ENCODE measurements around the gene COL5A1.
"Not testable (repeated sequence)": the region's sequence is repeated elsewhere in the genome, so short reads cannot be mapped to it uniquely, and the experiment has no call there.

The COL5A1 gene

DNA sequence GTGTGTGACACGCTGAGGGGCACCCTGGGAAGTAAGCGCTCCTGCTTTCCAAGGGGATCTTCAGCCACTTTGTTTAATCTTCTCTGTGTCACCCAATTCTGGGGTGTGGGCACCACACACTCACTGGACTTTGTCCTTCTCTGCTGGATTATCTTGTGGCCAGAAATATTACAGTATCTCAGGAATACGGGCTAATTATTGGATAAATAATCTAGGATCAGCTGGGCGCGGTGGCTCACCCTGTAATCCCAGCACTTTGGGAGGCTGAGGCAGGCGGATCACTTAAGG, 50.9 kb downstream of the COL5A1 start:
- no peak for DNase-seq (ENCODE audit: low spot score)

DNA sequence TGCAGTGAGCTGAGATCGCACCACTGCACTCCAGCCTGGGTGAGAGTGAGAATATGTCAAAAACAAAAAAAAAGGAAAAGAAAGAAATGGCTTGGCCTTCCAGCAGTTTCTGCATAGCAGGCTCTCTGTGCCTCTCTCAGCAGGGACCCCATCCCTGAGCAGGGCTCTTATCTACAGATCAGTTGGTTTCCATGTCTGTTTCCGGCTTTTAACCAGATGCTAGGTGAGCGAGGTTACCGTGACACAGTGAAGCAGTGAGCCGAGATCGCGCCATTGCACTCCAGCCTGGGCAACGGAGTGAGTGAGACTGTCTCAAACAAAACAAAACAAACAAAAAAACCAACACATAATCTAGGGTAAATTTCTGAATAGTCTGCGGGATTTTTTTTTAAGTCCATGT, 51.4 kb downstream of the COL5A1 start:
- DNase-seq (ENCODE audit: low spot score), result no peak

DNA sequence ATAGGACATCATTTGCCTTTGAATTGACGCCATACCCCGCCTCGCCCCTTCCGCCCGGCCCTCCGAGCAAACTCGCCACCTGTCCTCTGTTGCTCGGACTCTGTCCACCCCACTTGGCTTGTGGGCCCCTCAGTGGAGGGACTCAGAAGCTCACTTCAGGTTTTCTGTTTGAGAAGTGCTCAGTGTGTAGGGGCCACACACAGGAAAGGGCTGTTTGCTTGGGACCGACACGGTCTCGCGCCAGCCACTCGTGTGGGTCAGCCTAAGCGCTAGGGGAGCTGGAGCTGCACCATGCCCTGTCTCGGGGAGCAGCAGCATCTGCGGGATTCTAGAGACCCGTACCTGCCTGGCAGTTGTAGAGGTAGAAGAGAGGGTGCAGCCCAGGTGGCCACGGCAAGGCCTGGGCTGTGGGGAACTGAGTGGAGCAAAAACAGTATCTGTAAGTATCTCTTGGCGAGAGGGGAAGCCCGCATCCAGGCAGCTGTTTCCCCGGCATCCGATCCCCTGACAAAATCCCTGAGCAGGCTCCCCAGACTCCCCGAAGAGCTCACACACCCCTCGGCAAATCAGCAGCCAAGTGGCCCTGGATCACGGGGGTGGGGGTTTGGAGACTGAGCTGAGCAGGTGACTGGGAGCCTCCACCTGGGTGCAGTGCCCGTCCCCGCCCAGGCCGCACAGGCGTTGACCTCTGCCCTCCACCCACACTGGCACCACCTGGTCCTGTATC, 52.2 kb downstream of the COL5A1 start:
- DNase-seq (ENCODE audit: low spot score), result no peak

DNA sequence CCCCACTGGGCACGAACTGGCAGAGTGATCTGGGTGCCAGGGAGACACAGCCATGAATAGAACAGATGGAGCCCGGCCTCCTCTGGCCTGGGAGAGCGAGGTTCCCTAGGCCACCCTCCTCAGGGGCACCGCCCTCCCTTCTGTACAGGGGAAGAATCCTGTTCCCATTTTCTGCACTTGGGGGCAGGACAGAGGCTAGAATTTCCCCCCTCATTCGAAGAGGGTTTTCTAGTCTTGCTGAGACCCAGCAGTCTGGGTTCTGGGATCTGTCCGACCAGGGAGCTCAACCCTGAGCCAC, 52.7 kb downstream of the COL5A1 start:
- DNase-seq (ENCODE audit: low spot score), result no peak

DNA sequence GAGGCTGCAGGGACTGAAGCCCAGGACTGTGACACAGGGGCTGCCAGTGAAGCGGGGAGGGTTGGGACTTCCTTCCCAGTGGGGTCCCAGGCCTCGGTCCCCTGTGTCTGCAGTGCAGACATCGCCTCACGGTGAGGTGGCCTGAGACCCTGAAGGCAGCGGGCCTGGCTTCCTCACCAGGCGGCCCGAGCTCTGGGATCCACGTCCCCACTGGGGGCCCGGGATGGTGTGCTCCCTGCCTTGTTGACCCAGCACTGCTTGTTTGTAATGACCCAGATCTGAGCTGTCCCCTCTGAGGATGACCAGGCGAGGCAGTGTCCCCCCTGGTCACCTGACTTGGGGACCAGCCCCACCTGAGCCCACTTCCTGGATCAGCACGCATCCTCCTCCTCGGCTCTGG, 53.1 kb downstream of the COL5A1 start:
- DNase-seq (ENCODE audit: low spot score), result no peak

DNA sequence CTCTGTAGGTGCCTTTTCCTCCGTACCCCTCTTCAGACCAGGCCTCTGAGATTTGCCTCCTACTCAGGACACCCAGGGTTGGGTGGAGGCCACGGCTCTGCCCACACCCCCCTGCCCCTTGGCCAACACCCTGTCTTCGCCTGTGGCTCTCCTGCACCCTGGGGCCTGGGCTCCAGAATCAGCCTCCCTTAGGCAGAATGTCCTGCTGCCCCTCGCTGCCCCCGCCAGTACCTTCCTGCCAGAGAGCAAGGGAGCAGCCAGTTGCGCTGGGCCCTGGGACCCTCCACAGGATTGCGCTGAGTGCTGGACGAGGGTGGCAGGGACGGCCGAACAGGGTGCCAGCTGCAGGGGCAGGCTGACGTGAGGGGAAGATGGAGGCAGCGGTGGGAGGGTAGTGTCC, 53.5 kb downstream of the COL5A1 start:
- DNase-seq (ENCODE audit: low spot score), result no peak

DNA sequence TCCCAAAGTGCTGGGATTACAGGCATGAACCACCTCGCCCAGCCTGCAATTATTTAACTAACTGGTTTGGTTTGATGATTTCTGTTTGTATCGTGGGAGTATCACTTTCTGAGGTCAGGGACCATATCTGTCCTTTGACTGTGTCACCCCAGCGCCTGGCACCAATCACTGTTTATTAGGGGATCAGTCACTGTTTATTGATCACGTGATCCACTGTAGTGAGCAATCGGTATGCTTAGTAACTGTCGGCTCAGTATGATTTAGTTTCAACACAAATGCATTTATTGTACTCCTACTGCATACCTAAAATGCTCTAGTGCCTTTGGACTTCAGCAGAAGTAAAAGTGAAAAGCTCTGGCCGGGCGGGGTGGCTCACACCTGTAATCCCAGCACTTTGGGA, 54.8 kb downstream of the COL5A1 start:
- DNase-seq (ENCODE audit: low spot score), result no peak

DNA sequence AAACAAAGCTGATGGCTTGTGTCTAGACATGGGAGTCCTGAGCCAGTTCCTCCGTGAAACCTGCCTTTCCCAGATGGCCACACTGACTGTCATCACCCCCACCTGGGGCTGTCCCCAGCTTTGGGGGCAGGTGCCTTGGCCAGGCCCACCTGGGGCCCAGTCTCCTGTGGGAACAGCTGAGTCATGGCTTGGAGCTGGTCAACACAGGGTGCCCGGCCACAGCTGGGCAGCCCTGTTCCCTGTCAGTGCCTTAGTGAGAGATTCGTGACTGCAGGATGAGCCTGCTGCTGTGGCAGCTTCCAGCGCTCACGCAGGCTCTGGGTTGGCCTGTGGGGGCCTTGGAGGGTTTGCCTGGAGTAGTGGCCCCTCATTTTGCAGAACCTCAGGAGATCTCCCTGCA, 56.5 kb downstream of the COL5A1 start:
- no peak for DNase-seq (ENCODE audit: low spot score)

DNA sequence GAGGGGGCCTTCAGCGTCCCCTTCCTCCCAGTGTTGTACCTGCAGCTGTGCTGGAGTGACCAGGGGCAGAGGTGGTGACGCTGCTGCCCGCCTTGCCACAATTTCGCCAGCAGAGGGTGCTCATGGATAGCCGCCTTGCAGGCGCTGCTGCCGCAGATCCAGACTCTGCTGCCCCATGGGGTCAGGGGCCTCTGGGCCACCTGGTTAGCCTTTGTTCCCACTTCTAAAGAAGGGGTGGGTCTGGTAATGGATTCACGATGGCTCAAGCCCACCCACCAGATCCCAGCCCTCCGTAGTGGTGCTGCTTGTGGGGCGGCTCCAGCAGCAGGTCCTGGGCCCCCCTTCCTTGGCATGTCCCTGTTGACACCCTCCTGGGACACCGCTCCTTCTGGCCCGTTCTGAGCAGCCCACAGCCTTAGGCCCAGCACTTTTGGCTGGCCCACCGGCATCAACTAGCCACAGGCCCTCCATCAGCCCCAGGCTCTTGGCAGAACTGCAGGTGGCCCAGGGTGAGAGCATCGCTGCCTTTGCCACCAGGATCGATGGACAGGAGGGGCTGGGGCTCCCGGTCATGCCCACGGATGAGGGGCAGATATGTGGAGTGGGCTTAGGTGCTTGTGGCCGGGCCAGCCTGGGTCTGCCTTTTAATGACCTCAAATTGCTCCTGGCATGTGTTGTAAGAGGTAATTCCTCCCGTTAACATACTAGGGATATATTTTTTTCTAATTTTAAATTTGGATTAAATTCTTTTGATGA, 57.2 kb downstream of the COL5A1 start:
- peak; percentile 24 for DNase-seq (ENCODE audit: low spot score)

DNA sequence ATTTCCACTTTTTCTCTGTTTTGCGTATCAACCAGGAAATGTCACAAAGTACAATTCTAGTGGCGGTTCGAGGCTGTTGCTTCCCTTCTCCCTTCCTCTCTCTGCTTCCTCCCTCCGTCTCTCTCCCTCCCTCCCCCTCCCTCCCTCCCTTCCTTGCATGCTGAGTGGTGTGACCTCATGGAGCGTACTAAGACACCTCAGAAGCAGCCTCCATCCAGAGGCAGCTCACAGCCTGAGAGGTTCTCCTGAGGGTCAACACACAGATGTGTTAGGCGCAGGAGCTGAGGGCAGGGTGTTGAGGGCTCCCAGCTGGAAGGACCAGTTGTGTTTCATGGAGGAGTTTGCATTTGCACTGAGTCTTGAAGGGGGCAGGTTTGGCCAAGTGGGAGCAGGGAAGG, 57.7 kb downstream of the COL5A1 start:
- DNase-seq (ENCODE audit: low spot score), result no peak

DNA sequence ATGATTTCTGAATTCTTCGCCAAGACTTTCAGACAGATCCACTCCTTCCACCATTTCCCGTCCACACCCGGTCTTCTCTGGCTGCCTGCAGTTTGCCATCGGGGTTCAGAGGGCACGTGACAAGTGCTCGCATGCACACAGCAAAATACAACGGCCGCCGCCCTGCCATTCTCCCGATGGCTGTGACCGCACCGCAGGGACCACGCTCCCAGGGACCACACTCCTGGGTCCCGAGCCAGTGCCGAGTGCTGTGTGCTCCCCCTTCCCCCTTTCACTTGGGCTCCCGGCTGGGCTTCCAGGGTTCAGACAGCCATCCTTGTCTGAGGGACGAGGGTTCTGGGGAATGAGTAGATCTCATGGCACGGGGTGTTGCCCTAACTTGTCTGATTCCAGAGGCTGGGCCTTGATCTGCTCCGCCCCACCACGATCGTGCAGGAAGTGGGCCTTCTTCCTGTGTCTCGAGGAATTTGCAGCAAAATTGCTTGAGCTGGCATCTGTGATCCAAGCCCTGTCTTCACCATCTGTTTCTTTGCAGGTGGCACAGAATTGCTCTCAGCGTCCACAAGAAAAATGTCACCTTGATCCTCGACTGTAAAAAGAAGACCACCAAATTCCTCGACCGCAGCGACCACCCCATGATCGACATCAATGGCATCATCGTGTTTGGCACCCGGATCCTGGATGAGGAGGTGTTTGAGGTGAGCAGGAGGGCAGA, 59.2 kb downstream of the COL5A1 start:
- DNase-seq (ENCODE audit: low spot score), result no peak

DNA sequence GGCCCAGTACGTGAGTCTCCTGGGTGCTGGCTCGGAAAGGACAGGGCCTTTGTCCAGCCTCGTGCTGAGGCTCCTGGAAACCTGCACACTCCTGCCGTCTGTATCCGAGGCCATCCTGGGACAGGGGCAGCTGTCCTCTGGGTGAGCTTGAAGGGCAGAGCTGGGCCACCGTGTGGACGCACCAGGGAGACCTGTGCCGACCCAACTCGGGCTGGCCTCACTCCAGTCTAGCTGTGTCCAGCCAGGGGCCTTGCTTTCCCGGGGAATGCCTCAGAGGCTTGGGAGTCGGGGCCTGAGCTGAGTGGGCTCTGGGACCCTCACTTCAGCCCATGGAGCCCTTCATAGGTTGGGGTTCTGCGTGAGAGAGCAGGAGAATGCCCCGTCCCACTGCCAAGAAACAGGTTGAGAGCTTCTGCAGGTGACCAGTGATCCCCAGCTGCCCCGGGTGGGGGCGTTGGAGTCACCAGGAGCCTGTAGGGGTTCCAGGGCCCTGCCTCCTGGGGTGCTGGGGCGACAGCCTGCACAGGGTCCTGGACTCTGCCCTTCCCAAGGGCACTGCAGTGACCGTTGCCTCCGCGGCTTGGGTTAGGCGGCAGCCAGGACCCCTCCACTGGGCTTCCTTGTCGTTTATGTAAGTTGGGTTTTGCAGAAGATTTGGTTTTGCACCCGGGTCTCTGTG, 60.1 kb downstream of the COL5A1 start:
- DNase-seq (ENCODE audit: low spot score), result no peak

DNA sequence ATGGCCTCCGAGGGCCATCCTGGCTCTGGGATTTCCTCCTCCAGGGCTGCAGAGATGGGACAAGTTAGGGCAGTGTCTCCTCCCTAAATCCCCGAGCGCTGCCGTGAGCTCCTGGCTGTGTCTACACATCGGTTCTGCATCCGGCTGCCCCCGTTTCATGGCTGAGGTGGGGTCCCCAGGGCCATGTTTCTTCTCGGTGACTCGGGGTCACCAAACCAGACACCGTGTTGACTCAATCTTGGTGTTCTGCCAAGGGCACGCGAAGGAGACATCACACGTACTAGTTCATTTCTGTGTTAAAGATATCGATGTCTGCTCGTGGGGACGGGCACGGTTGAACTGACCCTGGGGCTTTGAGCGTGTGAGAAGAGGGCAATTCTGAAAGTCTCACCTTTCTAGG, 60.7 kb downstream of the COL5A1 start:
- no peak for DNase-seq (ENCODE audit: low spot score)

DNA sequence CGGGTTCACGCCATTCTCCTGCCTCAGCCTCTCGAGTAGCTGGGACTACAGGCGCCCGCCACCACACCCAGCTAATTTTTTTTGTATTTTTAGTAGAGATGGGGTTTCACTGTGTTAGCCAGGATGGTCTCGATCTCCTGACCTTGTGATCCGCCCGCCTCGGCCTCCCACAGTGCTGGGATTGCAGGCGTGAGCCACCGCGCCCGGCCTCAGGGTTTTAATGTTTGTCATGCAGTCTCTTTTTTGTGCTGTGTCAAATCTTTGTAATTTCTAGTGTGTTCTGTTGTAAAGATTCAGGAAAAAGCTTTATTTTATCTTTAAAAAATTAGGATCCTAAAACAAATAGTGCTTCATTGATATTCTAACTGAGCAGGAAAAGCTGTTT, 62.1 kb downstream of the COL5A1 start:
- DNase-seq (ENCODE audit: low spot score), result not testable (repeated sequence)

DNA sequence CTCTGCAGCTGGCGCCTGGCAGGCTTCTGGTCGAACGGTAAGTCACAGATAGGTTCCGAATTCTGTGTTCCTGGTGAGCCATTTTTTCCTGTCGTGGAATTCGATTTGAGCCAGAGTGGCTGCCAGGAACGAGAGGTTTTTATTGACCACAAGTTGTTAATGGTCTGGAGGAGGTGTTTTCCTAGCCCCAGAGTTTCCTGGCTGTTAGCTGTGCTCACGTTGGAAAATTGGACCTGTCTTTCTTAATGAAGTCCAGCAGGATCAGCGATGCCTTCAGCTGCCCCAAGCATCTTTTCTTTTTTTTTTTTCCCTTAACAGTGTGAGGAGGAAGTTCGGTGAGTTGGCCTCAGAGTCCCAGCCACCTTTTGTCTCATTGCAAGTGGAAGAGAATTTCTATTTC, 62.9 kb downstream of the COL5A1 start:
- DNase-seq (ENCODE audit: low spot score), result no peak

DNA sequence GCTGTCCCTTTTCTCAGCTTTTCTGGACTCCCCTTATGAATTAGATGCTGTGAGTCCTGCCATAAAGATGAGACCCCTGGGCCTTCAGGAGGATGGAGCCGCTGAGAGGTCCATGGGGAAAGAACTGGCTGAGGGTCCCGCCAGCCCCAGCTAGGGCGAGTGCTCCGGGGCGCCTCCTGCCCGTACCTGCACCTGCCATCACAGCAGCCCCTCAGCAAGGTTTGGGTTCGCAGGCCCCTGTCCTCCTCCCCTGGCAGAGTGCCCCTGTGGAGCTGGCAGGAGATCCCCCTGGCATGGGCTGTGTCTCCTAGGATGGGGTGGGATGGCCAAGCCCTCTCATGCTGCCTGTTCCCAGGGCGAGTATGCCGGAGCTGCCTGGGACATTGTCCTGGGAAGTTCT, 64.2 kb downstream of the COL5A1 start:
- no peak for DNase-seq (ENCODE audit: low spot score)

DNA sequence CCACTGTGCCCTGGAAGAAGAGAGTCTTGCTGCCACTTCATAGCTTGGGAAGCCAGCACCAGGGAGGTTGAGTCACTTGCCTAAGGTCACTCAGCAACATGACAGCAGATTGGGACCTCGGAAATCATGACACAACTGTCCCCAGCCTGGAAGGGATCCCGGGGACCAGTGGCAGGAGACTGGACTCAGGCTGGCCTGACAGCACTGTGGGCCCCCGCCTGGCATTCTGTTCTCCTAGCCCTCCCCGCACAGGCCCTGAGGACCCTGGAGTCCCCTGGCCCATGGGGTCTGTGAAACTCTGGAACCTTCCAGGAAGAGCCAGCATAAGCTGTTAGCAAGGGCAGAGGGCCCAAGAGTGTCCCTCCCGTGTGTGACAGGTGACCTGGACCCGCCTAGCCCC, 64.9 kb downstream of the COL5A1 start:
- no peak for DNase-seq (ENCODE audit: low spot score)

DNA sequence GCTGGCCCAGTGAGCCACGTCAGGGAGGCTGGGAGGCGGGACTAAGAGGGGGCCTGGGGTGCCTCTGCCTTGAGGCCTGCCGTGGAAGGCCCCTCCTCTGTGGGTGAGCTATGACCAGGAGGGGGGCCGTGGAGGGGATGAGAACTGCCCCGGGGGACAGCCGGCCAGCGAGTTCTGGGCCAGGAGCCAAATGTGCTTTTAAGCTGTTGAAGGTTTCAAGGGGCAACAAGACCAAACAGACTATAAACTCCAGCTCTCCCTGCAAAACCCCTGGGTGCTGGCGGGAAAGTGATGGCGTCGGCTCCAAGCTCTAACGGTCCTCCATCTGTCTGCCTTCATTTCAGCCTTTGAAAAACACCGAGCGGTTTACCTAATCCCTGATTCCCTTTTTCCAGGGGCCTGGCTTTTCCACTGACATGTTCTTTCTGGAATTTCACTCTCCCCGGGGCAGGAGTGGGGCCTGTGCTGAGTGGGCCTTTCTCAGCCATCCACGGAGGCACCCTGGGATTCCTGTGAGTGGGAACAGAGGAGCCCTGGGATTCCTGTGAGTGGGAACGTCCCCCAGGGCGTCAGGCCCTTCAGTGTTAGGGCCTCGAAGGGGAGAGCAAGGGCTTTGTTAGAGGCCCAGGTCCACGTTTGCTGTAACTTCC, 65.6 kb downstream of the COL5A1 start:
- peak; percentile 7 for DNase-seq (ENCODE audit: low spot score)

DNA sequence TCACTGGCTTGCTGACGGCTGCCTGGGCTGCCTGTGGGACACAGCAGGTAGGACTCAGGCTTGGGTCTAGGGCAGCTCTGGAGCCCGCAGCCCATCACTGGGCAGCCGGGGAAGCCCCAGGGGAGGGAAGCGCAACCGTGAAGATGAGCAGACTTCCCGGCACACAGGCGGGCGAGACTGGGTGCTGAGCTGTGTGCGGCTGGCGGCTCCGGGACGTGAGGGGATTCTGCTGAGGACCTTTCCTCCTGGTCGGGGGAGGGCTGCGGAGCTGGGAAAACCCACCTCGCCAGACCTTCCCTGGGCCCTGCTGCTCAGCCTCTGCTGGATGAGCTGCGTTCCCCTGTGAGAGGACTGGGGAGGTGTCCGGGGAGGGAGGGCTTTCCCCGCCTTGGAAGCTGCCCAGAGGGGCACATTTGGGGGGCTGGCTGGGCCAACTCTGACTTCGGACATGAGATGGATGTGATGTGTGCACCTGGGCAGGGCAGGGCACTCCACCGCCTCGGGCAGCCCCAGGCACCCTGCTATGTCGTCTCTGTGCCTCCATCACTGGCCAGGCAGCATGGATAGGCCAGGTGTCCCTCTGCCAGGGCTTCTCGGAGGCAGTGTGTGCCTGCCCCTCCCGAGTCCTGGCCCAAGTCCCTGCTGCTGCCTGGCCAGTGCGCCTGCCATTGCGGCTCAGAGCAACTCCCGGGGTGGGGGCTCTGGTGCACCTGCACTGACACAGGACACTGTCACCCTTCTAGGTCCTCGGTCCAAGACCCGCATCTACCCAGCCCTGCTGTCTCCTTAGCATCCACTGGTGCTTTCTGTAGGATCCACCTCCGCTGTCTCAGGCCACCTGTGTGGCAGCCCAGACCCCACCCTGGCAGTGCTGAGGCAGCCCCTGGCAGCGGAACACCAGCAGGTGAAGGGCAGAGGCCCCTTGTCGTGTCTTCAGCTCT, 66.4 kb downstream of the COL5A1 start:
- no peak for DNase-seq (ENCODE audit: low spot score)

DNA sequence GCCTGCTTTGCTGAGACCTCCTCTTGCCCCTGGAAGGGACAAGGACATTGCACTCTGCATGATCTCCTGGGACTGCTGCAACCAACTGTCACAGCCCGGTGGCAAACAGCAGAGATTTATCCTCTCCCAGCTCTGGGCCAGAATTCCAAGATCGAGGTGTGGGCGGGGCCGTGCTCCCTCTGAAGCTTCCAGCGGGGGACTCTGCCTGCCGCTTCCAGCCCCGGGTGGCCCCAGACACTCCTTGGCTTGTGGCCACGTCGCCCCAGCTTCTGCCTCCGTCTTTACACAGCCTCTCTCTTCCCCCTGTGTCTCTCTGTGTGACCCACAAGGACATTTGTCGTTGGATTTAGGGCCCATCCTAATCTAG, 67.1 kb downstream of the COL5A1 start:
- DNase-seq (ENCODE audit: low spot score), result no peak

DNA sequence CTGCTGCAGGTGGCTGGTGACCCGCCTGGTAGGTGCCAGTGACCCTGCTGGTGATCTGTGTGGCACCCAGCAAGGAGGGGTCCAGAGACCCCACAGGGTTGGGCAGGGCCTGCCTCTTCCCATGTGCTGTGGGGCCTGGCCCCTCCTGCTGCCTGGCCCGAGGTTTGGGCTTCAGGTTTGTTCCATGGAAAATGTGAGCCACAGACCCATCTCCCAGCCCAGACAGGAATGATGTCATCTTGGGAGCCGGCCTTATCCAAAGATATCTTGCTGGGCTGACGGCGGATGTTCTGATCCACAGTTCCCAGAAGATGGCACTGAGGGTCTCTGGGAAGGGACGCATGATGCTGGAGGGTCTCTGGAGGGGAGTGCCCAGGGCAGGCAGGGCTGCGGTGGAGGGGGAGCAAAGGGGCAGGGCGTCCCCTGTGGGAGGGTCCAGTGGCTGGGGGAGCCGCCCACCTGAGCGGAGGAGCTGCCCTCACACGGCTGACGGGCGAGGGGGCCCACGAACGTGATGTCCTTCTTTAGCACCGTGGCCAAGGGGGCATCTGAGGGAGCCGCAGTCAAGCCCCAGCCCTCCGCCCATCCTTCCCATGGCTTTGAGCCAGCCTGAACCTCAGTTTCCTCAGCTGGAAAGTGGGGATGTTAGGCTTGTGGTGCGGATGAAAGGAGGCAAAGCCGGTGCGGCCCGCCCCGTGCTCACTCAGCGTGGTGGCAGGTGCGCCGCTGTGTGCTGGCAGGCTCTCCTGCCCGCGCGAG, 68.1 kb downstream of the COL5A1 start:
- DNase-seq (ENCODE audit: low spot score), result no peak

Measured in globus pallidus (tissue), 1 donor.